HEK293 (cell line): ENCODE results near the gene EDNRB.

Experiments
- CTCF ChIA-PET: fragments of 350-600 bp; formaldehyde crosslinking; extraction: SDS; loops from one replicate; lab custom pipeline; 2021; ENCODE audit warnings: antibody characterized with exemption; lab: Yijun Ruan, JAX
- POLR2A ChIA-PET: fragments of 300-600 bp; formaldehyde crosslinking; extraction: SDS; loops from one replicate; lab custom pipeline; 2020; ENCODE audit warnings: antibody characterized with exemption, inconsistent platforms; lab: Yijun Ruan, JAX
- H3K27ac ChIP-seq: fragments of 200-500 bp; sonication (Bioruptor generic); 2 replicates; pipeline ENCODE4 v1.5.1; 2014; ENCODE audit warnings: low read depth, low read length, control low read depth, inconsistent platforms; ENCODE audit errors: extremely low read depth
- H3K36me3 ChIP-seq, 2 experiments: fragments of 200-500 bp in 1 of 2; sonication (Bioruptor generic) in 1 of 2; 1 replicate in 1 of 2; 2 replicates in 1 of 2; pipeline ENCODE4 v1.5.1; 2014 to 2017; ENCODE audit warnings: inconsistent platforms in 2 of 2, low read length in 2 of 2; ENCODE audit not compliant: control insufficient read depth in 2 of 2, insufficient read depth in 1 of 2
- H3K4me1 ChIP-seq: fragments of 200-500 bp; sonication (Bioruptor generic); 2 replicates; pipeline ENCODE4 v1.5.1; 2014; ENCODE audit warnings: mild to moderate bottlenecking, low read length, inconsistent platforms; ENCODE audit not compliant: control insufficient read depth, insufficient read depth
- H3K4me3 ChIP-seq: 2 replicates; pipeline ENCODE4 v1.5.1; 2011; ENCODE audit warnings: low read depth, mild to moderate bottlenecking, control low read depth, low read length, moderate library complexity
- H3K9me3 ChIP-seq: fragments of 200-500 bp; sonication (Bioruptor generic); 2 replicates; pipeline ENCODE4 v1.5.1; 2014; ENCODE audit warnings: low read depth, low read length, inconsistent platforms; ENCODE audit not compliant: control insufficient read depth, insufficient read depth
- BCL11A ChIP-seq: fragments of 450-650 bp; formaldehyde crosslinking; IDR thresholded peaks from 2 replicates; pipeline ENCODE4 v1.5.1; 2016; ENCODE audit warnings: low read depth, missing biosample characterization, missing genetic modification characterization
- HOXA7 ChIP-seq: sonication (generic); formaldehyde crosslinking; IDR thresholded peaks from 2 replicates; pipeline ENCODE4 v1.8.1; 2022; ENCODE audit warnings: missing genetic modification reagents, borderline replicate concordance
- KLF10 ChIP-seq: fragments of 450-650 bp; IDR thresholded peaks from 2 replicates; pipeline ENCODE4 v1.5.1; 2018; ENCODE audit warnings: missing biosample characterization, mild to moderate bottlenecking, missing genetic modification characterization
- PRDM1 ChIP-seq: fragments of 450-650 bp; formaldehyde crosslinking; IDR thresholded peaks from 2 replicates; pipeline ENCODE4; 2016; ENCODE audit warnings: missing biosample characterization, missing genetic modification characterization
- PRDM2 ChIP-seq: fragments of 450-650 bp; formaldehyde crosslinking; IDR thresholded peaks from 2 replicates; pipeline ENCODE4 v1.5.1; 2016; ENCODE audit warnings: missing biosample characterization, missing genetic modification characterization, borderline replicate concordance
- SCRT1 ChIP-seq: fragments of 450-650 bp; formaldehyde crosslinking; IDR thresholded peaks from 2 replicates; pipeline ENCODE4 v1.5.1; 2016; ENCODE audit warnings: missing biosample characterization, missing genetic modification characterization, borderline replicate concordance
- SCRT2 ChIP-seq: fragments of 450-650 bp; formaldehyde crosslinking; IDR thresholded peaks from 2 replicates; pipeline ENCODE4 v1.5.1; 2016; ENCODE audit warnings: missing biosample characterization, missing genetic modification characterization
- YY1 ChIP-seq: fragments of 450-650 bp; formaldehyde crosslinking; IDR thresholded peaks from 2 replicates; pipeline ENCODE4 v1.5.1; 2018; ENCODE audit warnings: missing biosample characterization, missing genetic modification characterization
- YY2 ChIP-seq: fragments of 450-650 bp; formaldehyde crosslinking; IDR thresholded peaks from 2 replicates; pipeline ENCODE4 v1.5.1; 2016; ENCODE audit warnings: missing biosample characterization, missing genetic modification characterization
- ZBTB26 ChIP-seq: fragments of 450-650 bp; formaldehyde crosslinking; optimal IDR thresholded peaks from 2 replicates; pipeline ENCODE3; 2016; ENCODE audit warnings: missing biosample characterization, mild to moderate bottlenecking, missing genetic modification characterization
- ZBTB48 ChIP-seq: fragments of 450-650 bp; formaldehyde crosslinking; IDR thresholded peaks from 2 replicates; pipeline ENCODE4 v1.5.1; 2016; ENCODE audit warnings: missing biosample characterization, missing genetic modification characterization
- ZBTB8A ChIP-seq: fragments of 450-650 bp; formaldehyde crosslinking; IDR thresholded peaks from 2 replicates; pipeline ENCODE4 v1.5.1; 2016; ENCODE audit warnings: missing biosample characterization, missing genetic modification characterization
- ZNF114 ChIP-seq: fragments of 450-650 bp; formaldehyde crosslinking; IDR thresholded peaks from 2 replicates; pipeline ENCODE4 v1.5.0; 2017; ENCODE audit warnings: missing biosample characterization, missing genetic modification characterization
- ZNF202 ChIP-seq: fragments of 450-650 bp; formaldehyde crosslinking; IDR thresholded peaks from 2 replicates; pipeline ENCODE4 v1.5.1; 2016; ENCODE audit warnings: missing biosample characterization, missing genetic modification characterization, borderline replicate concordance
- ZNF211 ChIP-seq: fragments of 450-650 bp; formaldehyde crosslinking; IDR thresholded peaks from 2 replicates; pipeline ENCODE4 v1.5.1; 2016; ENCODE audit warnings: low read depth, missing biosample characterization, missing genetic modification characterization
- ZNF223 ChIP-seq: fragments of 450-650 bp; formaldehyde crosslinking; IDR thresholded peaks from 2 replicates; pipeline ENCODE4 v1.5.1; 2016; ENCODE audit warnings: missing biosample characterization, missing genetic modification characterization
- ZNF362 ChIP-seq: fragments of 450-650 bp; formaldehyde crosslinking; IDR thresholded peaks from 2 replicates; pipeline ENCODE4 v1.5.1; 2016; ENCODE audit warnings: missing biosample characterization, missing genetic modification characterization
- ZNF423 ChIP-seq: fragments of 450-650 bp; formaldehyde crosslinking; IDR thresholded peaks from 2 replicates; pipeline ENCODE4 v1.5.1; 2016; ENCODE audit warnings: missing biosample characterization, missing genetic modification characterization
- ZNF544 ChIP-seq: fragments of 450-650 bp; formaldehyde crosslinking; IDR thresholded peaks from 2 replicates; pipeline ENCODE4 v1.5.0; 2017; ENCODE audit warnings: missing biosample characterization, missing genetic modification characterization
- ZNF600 ChIP-seq: fragments of 450-650 bp; formaldehyde crosslinking; IDR thresholded peaks from 2 replicates; pipeline ENCODE4 v1.5.1; 2016; ENCODE audit warnings: missing biosample characterization, missing genetic modification characterization
- ZNF629 ChIP-seq: fragments of 450-650 bp; formaldehyde crosslinking; IDR thresholded peaks from 2 replicates; pipeline ENCODE4 v1.5.1; 2017; ENCODE audit warnings: missing biosample characterization, missing genetic modification characterization
- ZNF664 ChIP-seq: fragments of 450-650 bp; formaldehyde crosslinking; IDR thresholded peaks from 2 replicates; pipeline ENCODE4 v1.5.1; 2016; ENCODE audit warnings: missing biosample characterization, missing genetic modification characterization
- ZNF704 ChIP-seq: fragments of 450-650 bp; formaldehyde crosslinking; IDR thresholded peaks from 2 replicates; pipeline ENCODE4 v1.5.1; 2016; ENCODE audit warnings: missing biosample characterization, missing genetic modification characterization
- ZSCAN16 ChIP-seq: fragments of 450-650 bp; formaldehyde crosslinking; IDR thresholded peaks from 2 replicates; pipeline ENCODE4 v1.5.1; 2016; ENCODE audit warnings: missing biosample characterization, missing genetic modification characterization
- ZXDB ChIP-seq: fragments of 450-650 bp; formaldehyde crosslinking; IDR thresholded peaks from 2 replicates; pipeline ENCODE4 v1.5.1; 2016; ENCODE audit warnings: missing biosample characterization, missing genetic modification characterization

Gene EDNRB

GRCh38 chr13:77913003-77913402 lies 5.6 kb downstream of the EDNRB start (continued):
- no peak for TF ChIP-seq PRDM2
- no peak for TF ChIP-seq YY1 (tag by site-specific recombination)
- no peak for TF ChIP-seq ZNF362

GRCh38 chr13:77911751-77912150 lies 6.9 kb downstream of the EDNRB start:
- TF ChIP-seq ZNF544 (tag by site-specific recombination) (no peak), ZNF202 (tag by site-specific recombination) (no peak), YY2 (tag by site-specific recombination) (no peak), ZNF704 (tag by site-specific recombination) (no peak), ZBTB26 (tag by site-specific recombination) (no peak), PRDM1 (tag by site-specific recombination) (no peak), ZNF664 (no peak), ZNF600 (no peak), ZNF223 (tag by site-specific recombination) (no peak), ZXDB (tag by site-specific recombination) (no peak)
- TF ChIP-seq, all 188 proteins: peak for 0
- no peaks in the 10 kb centered on the region for H3K36me3 ChIP-seq
- ChIA-PET CTCF (interaction anchor here (0.5 kb wide), 1 partner anchor 150 kb away, joined by 4 read pairs; no protein-coding TSS in a partner anchor), POLR2A (no interaction called here)
- no peaks in the 10 kb centered on the region for H3K9me3 ChIP-seq
- no peaks in the 10 kb centered on the region for H3K4me1 ChIP-seq
- H3K27ac ChIP-seq, result no peak overlapping the region
- H3K4me3 ChIP-seq, result no peak overlapping the region

- Histone ChIP-seq H3K9me3 (no peaks in the 10 kb centered on the region), H3K27ac (no peak overlapping the region), H3K36me3 (no peaks in the 10 kb centered on the region), H3K4me3 (no peak overlapping the region), H3K4me1 (no peaks in the 10 kb centered on the region)
- ChIA-PET POLR2A (no interaction called here), CTCF (interaction anchor here (0.8 to 1.1 kb wide), 2 partner anchors 11 to 12 kb away, joined by 3 to 4 read pairs; no protein-coding TSS in a partner anchor)
- TF ChIP-seq HOXA7 (CRISPR knock-in tag) (no peak), ZNF114 (tag by site-specific recombination) (no peak), BCL11A (tag by site-specific recombination) (no peak), ZNF629 (tag by site-specific recombination) (no peak), KLF10 (tag by site-specific recombination) (no peak), YY1 (tag by site-specific recombination) (no peak), ZBTB8A (tag by site-specific recombination) (no peak), SCRT2 (tag by site-specific recombination) (no peak), ZNF211 (tag by site-specific recombination) (no peak), ZNF423 (tag by site-specific recombination) (no peak), ZBTB48 (no peak), SCRT1 (tag by site-specific recombination) (no peak), ZSCAN16 (tag by site-specific recombination) (no peak)
Measured at GRCh38 chr13:77909827-77910226, 8.8 kb downstream of the EDNRB start.
